DMS53 (cell line): ENCODE data around the gene TMEM79.
A peak's percentile ranks its signal among the peaks of the same experiment; 100 is the strongest.
"Not testable (repeated sequence)": the region's sequence is repeated elsewhere in the genome, so short reads cannot be mapped to it uniquely, and the experiment has no call there.

Experiments
- DNase-seq: peaks from one replicate; lab custom pipeline; 2025; lab: John Stamatoyannopoulos, UW

Gene TMEM79

GRCh38 chr1:156308078-156308477 is 24.0 kb downstream of the TMEM79 start:
- DNase-seq: peak; percentile 20

DNA sequence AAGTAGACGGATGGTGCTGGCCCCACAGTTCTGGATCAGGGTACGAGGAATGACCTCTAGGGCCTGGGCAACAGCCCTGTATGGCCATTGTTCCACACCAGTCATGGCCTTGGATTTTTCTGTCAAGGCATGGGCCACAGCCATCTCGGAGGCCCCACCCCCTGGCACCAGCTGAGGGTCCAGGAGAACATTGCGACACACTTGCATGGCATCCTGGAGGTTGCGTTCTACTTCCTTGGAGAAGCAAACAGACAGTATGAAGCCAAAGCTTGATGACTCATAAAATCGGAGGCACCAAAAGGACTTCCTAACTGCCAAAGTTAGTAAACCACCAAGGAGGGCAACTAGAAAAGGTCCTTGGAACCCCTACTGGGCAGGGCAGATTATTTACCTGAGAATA is 26.8 kb downstream of the TMEM79 start:
- DNase-seq: no peak

- no peak for DNase-seq
Measured at GRCh38 chr1:156316909-156317308, 32.8 kb downstream of the TMEM79 start.

DNA sequence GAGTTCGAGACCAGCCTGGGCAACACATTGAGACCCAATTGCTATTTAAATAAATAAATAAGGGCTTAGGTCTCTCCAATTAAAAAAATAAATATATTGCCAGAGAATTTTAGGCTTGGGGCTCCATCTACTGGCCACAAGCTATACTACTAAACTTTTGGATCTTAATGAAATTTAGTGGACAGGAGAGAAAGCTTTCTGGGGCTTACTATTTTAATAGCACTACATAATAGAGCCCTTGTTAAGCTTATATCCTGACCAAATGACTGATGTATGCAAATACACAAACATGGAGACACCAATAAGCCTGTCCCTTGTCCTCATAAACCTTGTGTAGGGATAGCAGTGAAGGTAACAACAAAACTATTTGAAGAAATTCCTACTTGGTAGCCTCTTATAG is 35.5 kb downstream of the TMEM79 start:
- peak; percentile 54 for DNase-seq

GRCh38 chr1:156320560-156320959 is 36.4 kb downstream of the TMEM79 start:
- peak; percentile 67 for DNase-seq

- DNase-seq: not testable (repeated sequence)
Measured at GRCh38 chr1:156323179-156323578, 39.1 kb downstream of the TMEM79 start.

DNA sequence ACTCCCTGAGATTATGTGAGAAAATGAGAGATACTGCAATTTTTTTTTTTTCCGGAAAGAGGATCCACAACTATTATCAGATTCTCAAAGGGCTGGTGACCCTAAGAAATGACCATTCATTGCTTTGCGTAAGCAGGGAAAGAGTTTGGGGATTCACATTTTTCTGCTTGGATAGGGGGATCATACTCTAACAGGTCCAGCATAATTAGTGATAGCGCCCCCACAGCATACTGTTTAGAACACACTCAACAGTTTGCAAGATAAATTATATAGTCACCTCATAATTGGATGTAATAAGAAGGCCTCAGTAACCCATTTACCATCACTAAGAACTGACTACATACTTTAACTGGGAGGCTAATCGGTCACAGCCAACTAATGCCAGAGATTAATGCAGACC is 52.1 kb downstream of the TMEM79 start:
- DNase-seq: peak; percentile 19

- DNase-seq: peak; percentile 26
Measured at GRCh38 chr1:156337052-156337887, 53.1 kb downstream of the TMEM79 start.

- no peak for DNase-seq
Measured at GRCh38 chr1:156337888-156338179, 53.7 kb downstream of the TMEM79 start.

GRCh38 chr1:156338180-156338976 is 54.3 kb downstream of the TMEM79 start, which contains the start of the genes CCT3 and TSACC:
Gene CCT3, minus strand, starts transcription at chr1:156338292. Its CDS starts 108 bp downstream, at chr1:156338184.
Gene TSACC, plus strand, starts transcription at chr1:156338526. Its CDS starts 1,232 bp downstream, at chr1:156339758.
- peak; percentile 100 for DNase-seq
